ENCODE results near the gene HNF1A. TPM values are rescaled to one million over a fixed set of nuclear protein-coding genes. Genes with fewer than 3 reads are reported as not detected.

HNF1A gene
- total and polyA plus RNA-seq, 3 experiments from 2014 or later, result not detected

DNA sequence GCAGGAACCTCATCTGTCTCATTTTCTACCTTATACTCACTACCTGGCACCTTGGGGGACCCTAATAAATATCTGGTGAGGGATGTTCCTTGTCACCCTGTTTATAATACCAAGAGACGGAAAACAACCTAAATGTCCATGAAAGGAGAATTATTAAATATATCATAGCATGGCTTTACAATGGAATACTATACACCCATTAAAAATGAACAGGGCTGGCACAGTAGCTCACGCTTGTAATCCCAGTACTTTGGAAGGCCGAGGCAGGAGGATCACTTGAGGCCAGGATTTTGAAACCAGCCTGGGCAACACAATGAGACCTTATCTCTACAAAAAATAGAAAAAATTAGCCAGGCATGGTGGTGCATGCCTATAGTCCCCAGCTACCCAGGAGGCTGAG, 39.8 kb upstream of the HNF1A start:
- no peaks in the 10 kb centered on the region for H3K4me1 ChIP-seq (ENCODE audit: insufficient read depth, low read length)
- H3K9me3 ChIP-seq (ENCODE audit: low read length), result no peaks in the 10 kb centered on the region
- no peak overlapping the region for H3K27ac ChIP-seq (ENCODE audit: low read depth, low read length)
- Mint-ChIP-seq H3K27ac (no peak overlapping the region), H3K36me3 (no peaks in the 10 kb centered on the region), H3K27me3 (peaks cover 13 to 16% of the 10 kb centered on the region in 2 donors), H3K4me3 (no peak overlapping the region), H3K4me1 (no peaks in the 10 kb centered on the region), H3K9me3 (no peaks in the 10 kb centered on the region)
- DNase-seq, result no peak
- H3K27me3 ChIP-seq (ENCODE audit: insufficient read depth, low read length, poor library complexity, severe bottlenecking), result no peaks in the 10 kb centered on the region
- no peaks in the 10 kb centered on the region for H3K36me3 ChIP-seq (ENCODE audit: insufficient read depth, low read length)
- ChIA-PET CTCF (interaction anchor here (1.4 to 1.8 kb wide), 3 partner anchors 34 to 171 kb away, joined by 3 to 7 read pairs (median 5); no protein-coding TSS in a partner anchor), POLR2A (no interaction called here)
- no peak overlapping the region for H3K4me3 ChIP-seq (ENCODE audit: low read length)

DNA sequence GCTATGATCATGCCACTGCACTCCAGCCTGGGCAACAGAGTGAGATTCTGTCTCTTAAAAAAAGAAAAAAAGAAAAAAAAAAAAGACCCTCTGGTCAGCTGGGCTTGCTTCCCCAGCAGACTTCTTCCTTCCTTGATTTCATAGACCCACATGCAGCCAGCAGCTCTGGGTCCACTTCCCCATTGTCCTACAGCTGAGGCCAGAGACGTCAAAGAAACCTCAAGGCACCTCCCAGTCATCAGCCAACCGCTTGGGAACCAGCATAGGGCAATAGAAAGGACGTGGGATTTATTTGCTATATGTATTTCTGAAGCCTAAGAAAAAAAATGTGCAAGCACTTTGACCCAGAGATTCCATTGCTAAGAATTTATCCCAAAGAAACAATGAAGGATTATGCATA, 38.8 kb upstream of the HNF1A start:
- ChIA-PET POLR2A (no interaction called here), CTCF (interaction anchor here (1.6 to 1.8 kb wide), 2 partner anchors 32 to 120 kb away, joined by 5 to 7 read pairs; no protein-coding TSS in a partner anchor)
- Mint-ChIP-seq H3K4me1 (peaks cover 0 to 1% (median under 1%) of the 10 kb centered on the region in 3 donors), H3K9me3 (no peaks in the 10 kb centered on the region), H3K27ac (peak overlapping the region in 1 of 8 donors; percentile 69), H3K27me3 (peaks cover 12 to 16% of the 10 kb centered on the region in 2 donors), H3K4me3 (no peak overlapping the region), H3K36me3 (no peaks in the 10 kb centered on the region)
- Histone ChIP-seq H3K4me3 (ENCODE audit: low read length) (no peak overlapping the region), H3K36me3 (ENCODE audit: insufficient read depth, low read length) (no peaks in the 10 kb centered on the region), H3K27ac (ENCODE audit: low read depth, low read length) (no peak overlapping the region), H3K27me3 (ENCODE audit: insufficient read depth, low read length, poor library complexity, severe bottlenecking) (no peaks in the 10 kb centered on the region), H3K9me3 (ENCODE audit: low read length) (no peaks in the 10 kb centered on the region), H3K4me1 (ENCODE audit: insufficient read depth, low read length) (no peaks in the 10 kb centered on the region)
- no peak for DNase-seq

DNA sequence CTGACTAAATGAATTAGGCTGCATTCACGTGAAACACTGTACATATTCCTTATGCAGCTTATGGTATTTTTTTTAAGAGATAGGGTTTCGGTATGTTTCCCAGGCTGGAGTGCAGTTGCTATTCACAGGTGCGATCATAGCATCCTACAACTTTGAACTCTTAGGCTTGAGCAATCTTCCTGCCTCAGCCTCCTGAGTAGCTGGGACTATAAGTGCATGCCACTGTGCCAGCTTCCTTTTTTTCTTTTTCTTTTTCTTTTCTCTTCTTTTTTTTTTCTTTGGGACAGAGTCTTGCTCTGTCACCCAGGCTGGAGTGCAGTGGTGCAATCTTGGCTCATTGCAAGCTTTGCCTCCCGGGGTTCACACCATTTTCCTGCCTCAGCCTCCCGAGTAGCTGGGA, 38.3 kb upstream of the HNF1A start:
- Histone ChIP-seq H3K27ac (ENCODE audit: low read depth, low read length) (no peak overlapping the region), H3K36me3 (ENCODE audit: insufficient read depth, low read length) (no peaks in the 10 kb centered on the region), H3K27me3 (ENCODE audit: insufficient read depth, low read length, poor library complexity, severe bottlenecking) (no peaks in the 10 kb centered on the region), H3K9me3 (ENCODE audit: low read length) (no peaks in the 10 kb centered on the region), H3K4me1 (ENCODE audit: insufficient read depth, low read length) (no peaks in the 10 kb centered on the region), H3K4me3 (ENCODE audit: low read length) (no peak overlapping the region)
- CTCF ChIA-PET, result interaction anchor here (1.6 to 1.8 kb wide), 2 partner anchors 32 to 120 kb away, joined by 5 to 7 read pairs; no protein-coding TSS in a partner anchor
- POLR2A ChIA-PET, result no interaction called here
- H3K4me3 Mint-ChIP-seq, result no peak overlapping the region
- no peak for DNase-seq
- peaks cover 0 to 4% (median 2%) of the 10 kb centered on the region in 3 donors for H3K4me1 Mint-ChIP-seq
- H3K27me3 Mint-ChIP-seq, result peaks cover 11 to 16% of the 10 kb centered on the region in 2 donors
- no peaks in the 10 kb centered on the region for H3K9me3 Mint-ChIP-seq
- no peak overlapping the region for H3K27ac Mint-ChIP-seq
- H3K36me3 Mint-ChIP-seq, result no peaks in the 10 kb centered on the region

DNA sequence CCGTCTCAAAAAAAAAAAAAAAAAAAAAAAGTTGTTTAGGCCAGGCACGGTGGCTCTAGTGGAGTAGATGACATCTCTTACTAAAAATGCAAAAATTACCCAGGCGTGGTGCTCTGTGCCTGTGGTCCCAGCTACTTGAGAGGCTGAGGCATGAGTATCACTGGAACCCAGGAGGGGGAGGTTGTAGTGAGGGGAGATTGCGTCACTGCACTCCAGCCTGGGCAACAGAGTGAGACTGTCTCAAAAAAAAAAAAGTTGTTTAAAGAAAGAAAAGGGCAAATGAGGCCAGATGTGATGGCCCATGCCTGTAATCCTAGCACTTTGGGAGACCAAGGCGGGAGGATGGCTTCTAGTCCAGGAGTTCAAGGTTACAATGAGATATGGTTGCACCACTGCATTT, 37.5 kb upstream of the HNF1A start:
- H3K27ac Mint-ChIP-seq, result peak overlapping the region in 1 of 8 donors; percentile 6
- H3K36me3 Mint-ChIP-seq, result no peaks in the 10 kb centered on the region
- H3K9me3 ChIP-seq (ENCODE audit: low read length), result no peaks in the 10 kb centered on the region
- peaks cover 0 to 2% (median 0%) of the 10 kb centered on the region in 5 donors for H3K9me3 Mint-ChIP-seq
- H3K27ac ChIP-seq (ENCODE audit: low read depth, low read length), result no peak overlapping the region
- no peaks in the 10 kb centered on the region for H3K4me1 ChIP-seq (ENCODE audit: insufficient read depth, low read length)
- ChIA-PET CTCF (no interaction called here), POLR2A (interaction anchor here (0.6 kb wide), 1 partner anchor 199 kb away, joined by 3 read pairs; no protein-coding TSS in a partner anchor)
- H3K4me3 ChIP-seq (ENCODE audit: low read length), result no peak overlapping the region
- H3K4me3 Mint-ChIP-seq, result no peak overlapping the region
- no peaks in the 10 kb centered on the region for H3K36me3 ChIP-seq (ENCODE audit: insufficient read depth, low read length)
- peaks cover 11 to 16% of the 10 kb centered on the region in 2 donors for H3K27me3 Mint-ChIP-seq
- H3K27me3 ChIP-seq (ENCODE audit: insufficient read depth, low read length, poor library complexity, severe bottlenecking), result no peaks in the 10 kb centered on the region
- H3K4me1 Mint-ChIP-seq, result peaks cover 0 to 4% (median 2%) of the 10 kb centered on the region in 3 donors
- DNase-seq, result no peak

DNA sequence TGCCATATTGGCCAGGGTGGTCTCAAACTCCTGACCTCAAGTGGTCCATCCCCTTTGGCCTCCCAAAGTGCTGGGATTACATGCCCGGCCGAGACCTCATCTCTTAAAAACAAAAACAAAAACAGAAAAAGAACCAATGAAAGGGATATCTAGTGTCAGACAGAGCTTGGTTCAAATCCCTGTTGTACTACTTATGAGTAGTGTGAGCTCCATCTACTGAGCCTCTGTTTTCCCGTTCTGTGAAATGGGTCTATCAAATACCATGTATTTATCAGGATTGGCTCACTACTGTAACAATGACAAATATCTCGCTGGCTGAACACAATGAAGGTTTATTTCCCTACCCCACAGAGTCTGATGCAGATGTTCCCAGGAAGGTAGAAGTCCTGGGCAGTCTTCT, 36.9 kb upstream of the HNF1A start:
- ChIA-PET CTCF (interaction anchor here (0.8 to 0.9 kb wide), 2 partner anchors 31 to 152 kb away, joined by 3 read pairs; no protein-coding TSS in a partner anchor), POLR2A (interaction anchor here (0.6 kb wide), 1 partner anchor 199 kb away, joined by 3 read pairs; no protein-coding TSS in a partner anchor)
- Histone ChIP-seq H3K4me3 (ENCODE audit: low read length) (no peak overlapping the region), H3K27me3 (ENCODE audit: insufficient read depth, low read length, poor library complexity, severe bottlenecking) (no peaks in the 10 kb centered on the region), H3K27ac (ENCODE audit: low read depth, low read length) (no peak overlapping the region), H3K9me3 (ENCODE audit: low read length) (no peaks in the 10 kb centered on the region), H3K4me1 (ENCODE audit: insufficient read depth, low read length) (no peaks in the 10 kb centered on the region), H3K36me3 (ENCODE audit: insufficient read depth, low read length) (no peaks in the 10 kb centered on the region)
- Mint-ChIP-seq H3K27me3 (peaks cover 9 to 16% of the 10 kb centered on the region in 2 donors), H3K27ac (peak overlapping the region in 1 of 8 donors; percentile 6), H3K4me1 (peaks cover 0 to 4% (median 2%) of the 10 kb centered on the region in 3 donors), H3K36me3 (no peaks in the 10 kb centered on the region), H3K4me3 (no peak overlapping the region), H3K9me3 (peaks cover 0 to 2% (median 0%) of the 10 kb centered on the region in 5 donors)
- DNase-seq, result no peak

DNA sequence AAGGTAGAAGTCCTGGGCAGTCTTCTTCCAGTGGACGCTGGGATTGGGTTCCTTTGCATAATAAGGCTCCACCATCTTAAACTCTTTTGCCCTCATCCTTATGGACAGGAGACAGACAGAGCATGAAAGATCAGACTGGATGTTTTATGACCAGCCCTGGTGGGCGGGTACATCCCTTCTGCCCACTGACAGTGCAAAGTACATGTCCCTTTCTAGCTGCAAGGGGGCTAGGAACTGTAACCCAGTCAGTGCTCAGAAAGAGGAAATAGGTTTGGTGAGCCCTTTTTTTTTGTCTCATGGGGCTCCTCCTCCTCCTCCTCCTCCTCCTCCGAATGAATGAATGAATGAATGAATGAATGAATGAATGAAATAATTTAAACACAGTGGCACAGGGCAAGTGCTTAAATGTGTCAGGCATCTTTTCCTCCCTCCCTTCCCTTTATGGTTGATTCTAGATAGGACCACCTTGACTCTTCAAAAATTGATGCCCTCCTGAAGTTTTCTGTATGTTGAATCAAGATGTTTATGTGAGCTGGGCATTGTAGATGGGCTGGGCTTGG, 36.4 kb upstream of the HNF1A start:
- POLR2A ChIA-PET, result no interaction called here
- Mint-ChIP-seq H3K9me3 (peaks cover 0 to 2% (median 0%) of the 10 kb centered on the region in 5 donors), H3K27me3 (peaks cover 9 to 16% of the 10 kb centered on the region in 2 donors), H3K4me3 (no peak overlapping the region), H3K4me1 (peaks cover 0 to 4% (median 2%) of the 10 kb centered on the region in 3 donors), H3K36me3 (no peaks in the 10 kb centered on the region), H3K27ac (peak overlapping the region in 1 of 8 donors; percentile 73)
- no peaks in the 10 kb centered on the region for H3K36me3 ChIP-seq (ENCODE audit: insufficient read depth, low read length)
- H3K27ac ChIP-seq (ENCODE audit: low read depth, low read length), result no peak overlapping the region
- H3K4me3 ChIP-seq (ENCODE audit: low read length), result no peak overlapping the region
- H3K9me3 ChIP-seq (ENCODE audit: low read length), result no peaks in the 10 kb centered on the region
- CTCF ChIA-PET, result interaction anchor here (0.8 to 0.9 kb wide), 2 partner anchors 30 to 152 kb away, joined by 3 read pairs; no protein-coding TSS in a partner anchor
- no peaks in the 10 kb centered on the region for H3K4me1 ChIP-seq (ENCODE audit: insufficient read depth, low read length)
- no peaks in the 10 kb centered on the region for H3K27me3 ChIP-seq (ENCODE audit: insufficient read depth, low read length, poor library complexity, severe bottlenecking)
- DNase-seq, result no peak

DNA sequence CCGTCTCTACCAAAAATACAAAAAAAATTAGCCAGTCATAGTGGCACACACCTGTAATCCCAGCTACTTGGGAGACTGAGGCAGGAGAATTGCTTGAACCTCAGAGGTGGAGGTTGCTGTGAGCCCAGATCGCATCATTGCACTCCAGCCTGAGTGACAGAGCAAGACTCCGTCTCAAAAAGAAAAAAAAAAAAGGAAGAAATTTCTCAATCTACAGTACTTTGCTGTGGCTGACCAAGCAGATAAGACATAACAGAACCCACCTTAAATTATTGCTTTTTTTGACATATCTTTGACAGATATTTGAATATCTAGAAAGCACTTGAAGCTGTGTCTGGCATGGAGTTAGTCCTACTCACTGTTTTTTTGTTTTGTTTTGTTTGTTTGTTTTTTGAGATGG, 34.9 kb upstream of the HNF1A start:
- Mint-ChIP-seq H3K27me3 (peaks cover 7 to 8% of the 10 kb centered on the region in 2 donors), H3K27ac (no peak overlapping the region), H3K9me3 (peaks cover 0 to 2% (median 0%) of the 10 kb centered on the region in 5 donors), H3K4me1 (peaks cover 0 to 4% (median 2%) of the 10 kb centered on the region in 3 donors), H3K4me3 (no peak overlapping the region), H3K36me3 (no peaks in the 10 kb centered on the region)
- Histone ChIP-seq H3K27me3 (ENCODE audit: insufficient read depth, low read length, poor library complexity, severe bottlenecking) (no peaks in the 10 kb centered on the region), H3K4me1 (ENCODE audit: insufficient read depth, low read length) (no peaks in the 10 kb centered on the region), H3K4me3 (ENCODE audit: low read length) (no peak overlapping the region), H3K27ac (ENCODE audit: low read depth, low read length) (no peak overlapping the region), H3K9me3 (ENCODE audit: low read length) (no peaks in the 10 kb centered on the region), H3K36me3 (ENCODE audit: insufficient read depth, low read length) (no peaks in the 10 kb centered on the region)
- CTCF ChIA-PET, result interaction anchor here (1.0 to 1.4 kb wide), 2 partner anchors 9 to 28 kb away, joined by 3 to 6 read pairs; no protein-coding TSS in a partner anchor
- POLR2A ChIA-PET, result interaction anchor here (0.7 kb wide), 1 partner anchor 12 kb away, joined by 6 read pairs; no protein-coding TSS in a partner anchor
- DNase-seq, result no peak

DNA sequence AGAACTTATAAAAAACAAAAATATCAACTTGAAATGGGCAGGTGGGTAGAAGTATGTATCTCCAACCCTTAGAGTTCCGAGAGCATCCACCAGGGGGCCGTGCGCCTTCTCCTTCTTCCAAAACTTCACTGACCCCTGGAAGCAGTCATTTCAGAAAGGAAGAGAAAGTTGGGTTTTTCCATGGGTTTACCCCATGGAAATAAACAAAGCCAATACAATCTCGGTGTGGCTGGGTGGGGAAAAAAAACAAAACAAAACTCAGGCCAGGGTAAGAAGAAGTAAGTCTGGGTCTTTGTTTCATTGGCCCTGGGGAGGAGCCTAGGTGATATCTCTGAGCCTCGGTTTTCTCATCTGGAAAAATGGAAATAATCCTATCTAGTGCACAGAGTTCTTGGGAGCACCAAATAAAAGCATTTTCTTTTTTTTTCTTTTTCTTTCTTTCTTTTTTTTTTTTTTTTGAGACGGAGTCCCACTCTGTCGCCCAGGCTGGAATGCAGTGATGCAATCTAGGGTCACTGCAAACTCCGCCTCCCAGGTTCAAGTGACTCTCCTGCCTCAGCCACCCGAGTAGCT, 33.6 kb upstream of the HNF1A start:
- Mint-ChIP-seq H3K27me3 (peaks cover 1 to 6% of the 10 kb centered on the region in 2 donors), H3K9me3 (peaks cover 0 to 4% (median 0%) of the 10 kb centered on the region in 5 donors), H3K36me3 (no peaks in the 10 kb centered on the region), H3K27ac (peak overlapping the region in 1 of 8 donors; percentile 55), H3K4me3 (no peak overlapping the region), H3K4me1 (peaks cover 0 to 4% (median 2%) of the 10 kb centered on the region in 3 donors)
- Histone ChIP-seq H3K27ac (ENCODE audit: low read depth, low read length) (no peak overlapping the region), H3K4me1 (ENCODE audit: insufficient read depth, low read length) (no peaks in the 10 kb centered on the region), H3K27me3 (ENCODE audit: insufficient read depth, low read length, poor library complexity, severe bottlenecking) (no peaks in the 10 kb centered on the region), H3K9me3 (ENCODE audit: low read length) (no peaks in the 10 kb centered on the region), H3K36me3 (ENCODE audit: insufficient read depth, low read length) (no peaks in the 10 kb centered on the region), H3K4me3 (ENCODE audit: low read length) (no peak overlapping the region)
- CTCF ChIA-PET, result interaction anchor here (0.7 to 1.4 kb wide), 7 partner anchors 8 to 210 kb away, joined by 3 to 4 read pairs (median 3); no protein-coding TSS in a partner anchor
- POLR2A ChIA-PET, result interaction anchor here (0.7 kb wide), 1 partner anchor 167 kb away, joined by 11 read pairs; no protein-coding TSS in a partner anchor
- DNase-seq, result peak; percentile 30 to 69 (median 44)
